Measurements from ENCODE around the gene PLCG2.

Gene PLCG2

DNA sequence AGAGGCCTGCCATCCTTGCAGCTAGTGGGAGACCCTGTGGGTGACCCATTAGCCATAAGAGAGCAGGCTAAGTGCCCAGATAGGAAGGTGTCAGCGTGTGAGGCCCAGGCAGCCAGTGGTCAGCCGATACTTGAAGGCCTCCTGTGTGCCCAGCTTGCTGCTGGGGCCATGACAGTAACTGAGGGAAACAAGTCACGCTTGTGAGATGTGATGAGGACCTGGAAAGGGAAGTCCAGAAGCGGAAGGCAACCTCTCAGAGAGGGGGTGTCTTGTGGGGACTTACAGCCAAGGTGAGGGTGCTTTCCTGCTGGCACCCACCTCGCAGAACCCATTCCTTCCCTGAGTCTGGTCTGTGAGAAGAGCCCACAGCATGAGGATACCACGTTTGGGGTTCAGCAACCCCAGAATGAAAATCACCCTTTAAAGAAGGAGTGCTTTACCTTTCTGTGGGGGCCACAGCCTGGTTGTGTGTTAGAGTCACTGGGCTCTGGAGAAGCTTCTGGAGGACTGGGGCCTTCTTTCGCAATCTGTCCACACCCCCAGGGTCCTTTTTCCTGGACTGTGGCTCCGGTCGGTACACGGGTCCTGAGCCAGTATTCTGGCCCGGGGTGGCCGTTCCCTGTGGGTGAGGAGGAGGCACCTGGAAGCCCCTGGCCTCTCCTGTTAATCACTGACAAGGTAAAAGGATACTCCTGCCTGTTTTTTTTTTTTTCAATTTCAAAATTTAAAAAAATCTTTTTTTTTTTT is 53.9 kb downstream of the PLCG2 start:
- peaks cover 98 to 99% of the 10 kb centered on the region in 2 experiments for H3K4me1 ChIP-seq (ENCODE audit: control insufficient read depth in 1 of 2, insufficient read depth in 1 of 2, low read depth in 1 of 2, low read length in 1 of 2)
- no peaks in the 10 kb centered on the region for H3K9me3 ChIP-seq
- H3K36me3 ChIP-seq = no peaks in the 10 kb centered on the region
- H3K27ac ChIP-seq = peak overlapping the region; percentile 98
- H3K27me3 ChIP-seq = no peaks in the 10 kb centered on the region
- TF ChIP-seq, protein P1, sequence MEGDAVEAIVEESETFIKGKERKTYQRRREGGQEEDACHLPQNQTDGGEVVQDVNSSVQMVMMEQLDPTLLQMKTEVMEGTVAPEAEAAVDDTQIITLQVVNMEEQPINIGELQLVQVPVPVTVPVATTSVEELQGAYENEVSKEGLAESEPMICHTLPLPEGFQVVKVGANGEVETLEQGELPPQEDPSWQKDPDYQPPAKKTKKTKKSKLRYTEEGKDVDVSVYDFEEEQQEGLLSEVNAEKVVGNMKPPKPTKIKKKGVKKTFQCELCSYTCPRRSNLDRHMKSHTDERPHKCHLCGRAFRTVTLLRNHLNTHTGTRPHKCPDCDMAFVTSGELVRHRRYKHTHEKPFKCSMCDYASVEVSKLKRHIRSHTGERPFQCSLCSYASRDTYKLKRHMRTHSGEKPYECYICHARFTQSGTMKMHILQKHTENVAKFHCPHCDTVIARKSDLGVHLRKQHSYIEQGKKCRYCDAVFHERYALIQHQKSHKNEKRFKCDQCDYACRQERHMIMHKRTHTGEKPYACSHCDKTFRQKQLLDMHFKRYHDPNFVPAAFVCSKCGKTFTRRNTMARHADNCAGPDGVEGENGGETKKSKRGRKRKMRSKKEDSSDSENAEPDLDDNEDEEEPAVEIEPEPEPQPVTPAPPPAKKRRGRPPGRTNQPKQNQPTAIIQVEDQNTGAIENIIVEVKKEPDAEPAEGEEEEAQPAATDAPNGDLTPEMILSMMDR (IDR thresholded peaks at IDR 0.05) = no peak
- H3K4me3 ChIP-seq (ENCODE audit: low read depth in 1 of 2, low read length in 1 of 2) = peak overlapping the region; percentile 47 to 63

DNA sequence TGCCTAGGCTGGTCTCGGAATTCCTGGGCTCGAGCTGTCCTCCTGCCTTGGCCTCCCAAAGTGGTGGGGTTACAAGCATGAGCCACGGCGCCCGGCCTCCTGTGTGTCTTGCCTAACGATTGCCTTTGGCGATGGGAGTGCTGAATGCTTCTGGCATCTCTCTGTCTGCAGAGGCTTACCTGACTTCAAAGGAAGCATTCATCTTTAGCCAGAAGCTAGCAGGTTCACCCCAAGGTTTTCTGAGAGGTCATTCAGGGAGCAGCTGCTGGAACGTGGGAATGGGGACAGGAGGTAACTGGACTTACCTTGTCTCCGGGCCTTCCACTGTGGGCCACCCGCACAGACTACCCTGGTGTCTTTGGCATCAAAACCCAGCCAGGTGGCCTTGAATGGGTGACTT is 54.7 kb downstream of the PLCG2 start:
- no peaks in the 10 kb centered on the region for H3K9me3 ChIP-seq
- peak overlapping the region; percentile 98 for H3K27ac ChIP-seq
- no peaks in the 10 kb centered on the region for H3K36me3 ChIP-seq
- TF ChIP-seq, protein P1 (IDR thresholded peaks at IDR 0.05) = no peak
- peaks cover 96 to 100% of the 10 kb centered on the region in 2 experiments for H3K4me1 ChIP-seq (ENCODE audit: control insufficient read depth in 1 of 2, insufficient read depth in 1 of 2, low read depth in 1 of 2, low read length in 1 of 2)
- no peaks in the 10 kb centered on the region for H3K27me3 ChIP-seq
- H3K4me3 ChIP-seq (ENCODE audit: low read depth in 1 of 2, low read length in 1 of 2) = peak overlapping the region; percentile 47 to 63

DNA sequence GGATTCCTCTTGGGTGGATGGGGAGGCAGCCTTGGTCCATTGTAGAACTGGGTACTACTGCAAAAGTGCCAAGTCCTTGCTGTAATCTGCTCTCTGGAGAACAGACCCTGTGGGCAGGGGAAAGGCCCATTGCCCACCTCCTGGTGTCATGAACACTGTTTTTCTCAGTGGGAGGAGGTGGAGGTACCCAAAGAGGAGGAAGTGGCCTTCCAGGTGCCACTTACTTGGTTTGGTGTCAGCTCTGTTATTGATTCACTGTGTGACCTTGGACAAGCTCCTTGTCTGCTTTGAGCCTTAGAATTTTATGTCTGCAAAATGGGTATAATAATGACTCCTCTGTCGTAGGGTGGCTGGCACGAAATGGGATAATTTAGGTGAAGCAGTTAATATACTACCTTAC is 55.8 kb downstream of the PLCG2 start:
- no peaks in the 10 kb centered on the region for H3K36me3 ChIP-seq
- peaks cover 87 to 90% of the 10 kb centered on the region in 2 experiments for H3K4me1 ChIP-seq (ENCODE audit: control insufficient read depth in 1 of 2, insufficient read depth in 1 of 2, low read depth in 1 of 2, low read length in 1 of 2)
- no peaks in the 10 kb centered on the region for H3K27me3 ChIP-seq
- no peaks in the 10 kb centered on the region for H3K9me3 ChIP-seq
- no peak overlapping the region for H3K4me3 ChIP-seq (ENCODE audit: low read depth in 1 of 2, low read length in 1 of 2)
- TF ChIP-seq, protein P1 (IDR thresholded peaks at IDR 0.05) = no peak
- peak overlapping the region; percentile 98 for H3K27ac ChIP-seq

DNA sequence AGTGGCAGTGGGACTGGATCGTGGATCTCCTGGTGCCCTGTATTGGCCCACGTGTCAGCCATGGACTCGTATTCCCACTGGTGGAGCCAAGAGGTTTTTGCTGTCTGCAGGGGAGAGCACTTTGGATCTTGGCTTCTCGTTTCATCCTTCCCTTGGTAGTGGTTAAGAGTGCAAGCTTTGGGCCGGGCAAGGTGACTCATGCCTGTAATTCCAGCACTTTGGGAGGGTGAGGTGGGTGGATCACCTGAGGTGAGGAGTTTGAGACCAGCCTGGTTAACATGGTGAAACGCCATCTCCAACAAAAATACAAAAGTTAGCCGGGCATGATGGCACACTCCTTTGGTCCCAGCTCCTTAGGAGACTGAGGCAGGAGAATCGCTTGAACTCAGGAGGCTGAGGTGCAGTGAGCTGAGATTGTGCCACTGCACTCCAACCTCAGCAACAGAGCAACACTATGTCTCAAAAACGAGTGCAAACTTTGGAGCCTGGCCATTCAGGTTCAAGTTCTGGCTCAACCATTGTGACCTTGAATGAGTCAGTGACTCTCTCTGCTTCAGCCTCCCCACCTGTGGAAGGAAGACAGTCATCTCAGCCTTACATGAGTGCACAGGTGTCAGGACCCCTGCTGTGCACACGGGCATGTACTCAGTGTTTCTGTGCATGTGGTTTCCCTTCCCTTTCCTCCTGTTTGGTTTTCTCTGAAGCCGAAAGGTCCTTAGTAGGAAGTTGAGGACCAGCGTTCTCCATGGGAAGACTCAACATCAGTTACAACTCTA is 57.4 kb downstream of the PLCG2 start:
- peak overlapping the region; percentile 98 for H3K27ac ChIP-seq
- H3K4me1 ChIP-seq (ENCODE audit: control insufficient read depth in 1 of 2, insufficient read depth in 1 of 2, low read depth in 1 of 2, low read length in 1 of 2) = peaks cover 75 to 85% of the 10 kb centered on the region in 2 experiments
- TF ChIP-seq, protein P1 (IDR thresholded peaks at IDR 0.05) = no peak
- H3K36me3 ChIP-seq = no peaks in the 10 kb centered on the region
- H3K4me3 ChIP-seq (ENCODE audit: low read depth in 1 of 2, low read length in 1 of 2) = peak overlapping the region in 1 of 2 experiments; percentile 21
- no peaks in the 10 kb centered on the region for H3K27me3 ChIP-seq
- H3K9me3 ChIP-seq = no peaks in the 10 kb centered on the region

DNA sequence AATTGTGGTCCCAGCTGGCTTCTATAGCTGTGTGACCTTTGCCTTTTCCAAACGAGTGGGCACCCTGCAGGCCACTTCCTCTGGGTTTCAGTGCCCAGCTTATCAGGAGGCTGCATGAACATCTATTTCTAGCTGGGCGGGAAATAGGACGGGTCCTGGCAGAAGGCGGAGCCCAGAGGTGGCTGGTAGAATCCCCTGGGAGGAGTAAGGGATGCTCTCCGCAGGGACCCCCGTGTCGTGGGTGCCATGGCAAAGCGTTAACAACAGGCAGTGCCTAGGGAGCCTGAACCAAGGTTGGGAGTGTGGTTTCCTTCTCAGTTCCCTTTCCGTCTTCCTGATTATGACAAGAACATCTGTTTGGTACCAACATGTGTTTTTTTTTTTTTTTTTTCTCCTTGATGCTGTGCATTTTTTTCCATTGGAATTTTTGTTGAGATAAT is 58.2 kb downstream of the PLCG2 start:
- H3K9me3 ChIP-seq = no peaks in the 10 kb centered on the region
- peaks cover 75 to 85% of the 10 kb centered on the region in 2 experiments for H3K4me1 ChIP-seq (ENCODE audit: control insufficient read depth in 1 of 2, insufficient read depth in 1 of 2, low read depth in 1 of 2, low read length in 1 of 2)
- H3K27ac ChIP-seq = peak overlapping the region; percentile 98
- TF ChIP-seq, protein P1 (IDR thresholded peaks at IDR 0.05) = no peak
- peaks cover 5% of the 10 kb centered on the region for H3K36me3 ChIP-seq
- H3K4me3 ChIP-seq (ENCODE audit: low read depth in 1 of 2, low read length in 1 of 2) = peak overlapping the region in 1 of 2 experiments; percentile 21
- no peaks in the 10 kb centered on the region for H3K27me3 ChIP-seq

Measured in neutrophil (primary cell).